Neural cell (in vitro differentiated cells): Measurements from ENCODE around the gene ARHGDIB. TPM values are rescaled to one million over a fixed set of nuclear protein-coding genes. Genes with fewer than 3 reads are reported as not detected.

Experiments
- H2AFZ ChIP-seq: fragments of 200-600, 300-800 bp; sonication (generic), shearing (Covaris generic); 2 replicates; pipeline ENCODE4 v1.6.0; 2014; ENCODE audit warnings: low read depth, mild to moderate bottlenecking, antibody characterized with exemption, low read length, moderate library complexity
- H3F3A ChIP-seq: fragments of 200-600 bp; shearing (Covaris generic); 2 replicates; pipeline ENCODE4 v1.6.1; 2016; ENCODE audit warnings: mild to moderate bottlenecking, moderate library complexity, mixed read lengths, antibody characterized with exemption, low read length; ENCODE audit not compliant: insufficient read depth, poor library complexity, severe bottlenecking
- H3K27ac ChIP-seq: fragments of 200-600, 300-800 bp; sonication (generic), shearing (Covaris generic); 2 replicates; pipeline ENCODE4 v1.5.1; 2014; ENCODE audit warnings: mild to moderate bottlenecking, low read length, moderate library complexity
- H3K27me3 ChIP-seq: fragments of 300-800, 200-600 bp; sonication (generic), shearing (Covaris generic); 2 replicates; pipeline ENCODE4 v1.6.0; 2014; ENCODE audit warnings: mild to moderate bottlenecking, low read depth, low read length, moderate library complexity; ENCODE audit not compliant: insufficient read depth
- H3K36me3 ChIP-seq: fragments of 300-800, 200-600 bp; sonication (generic), shearing (Covaris generic); 2 replicates; pipeline ENCODE4 v1.5.1; 2014; ENCODE audit warnings: mild to moderate bottlenecking, antibody characterized with exemption, low read length, moderate library complexity; ENCODE audit not compliant: insufficient read depth
- H3K4me2 ChIP-seq: fragments of 300-800, 200-600 bp; sonication (generic), shearing (Covaris generic); 2 replicates; pipeline ENCODE4 v1.6.0; 2014; ENCODE audit warnings: mild to moderate bottlenecking, low read length
- H3K4me3 ChIP-seq: fragments of 300-800, 200-600 bp; sonication (generic), shearing (Covaris generic); 2 replicates; pipeline ENCODE4 v1.5.1; 2014; ENCODE audit warnings: mild to moderate bottlenecking, low read length, moderate library complexity
- H3K79me2 ChIP-seq: fragments of 200-600 bp; shearing (Covaris generic); replicated peaks from 2 replicates; pipeline ENCODE4 v1.6.0; 2014; ENCODE audit warnings: mild to moderate bottlenecking, low read length, moderate library complexity; ENCODE audit not compliant: insufficient read depth
- H3K9ac ChIP-seq: fragments of 300-800, 200-600 bp; sonication (generic), shearing (Covaris generic); 2 replicates; pipeline ENCODE4 v1.6.1; 2016; ENCODE audit warnings: mild to moderate bottlenecking, low read length, mixed read lengths
- H3K9me2 ChIP-seq: fragments of 200-600 bp; shearing (Covaris generic); 2 replicates; pipeline ENCODE4 v1.6.1; 2016; ENCODE audit warnings: mild to moderate bottlenecking, low read length, mixed read lengths; ENCODE audit not compliant: insufficient read depth
- H3K9me3 ChIP-seq: fragments of 200-600, 300-800 bp; sonication (generic), shearing (Covaris generic); 2 replicates; pipeline ENCODE4 v1.6.1; 2016; ENCODE audit warnings: mild to moderate bottlenecking, mixed run types, low read length, moderate library complexity, mixed read lengths
- H4K20me1 ChIP-seq: fragments of 200-600 bp; shearing (Covaris generic); 2 replicates; pipeline ENCODE4 v1.6.1; 2016; ENCODE audit warnings: mild to moderate bottlenecking, mixed run types; ENCODE audit not compliant: insufficient read depth
- CTCF ChIP-seq: fragments of 450-650 bp; IDR thresholded peaks from 2 replicates; pipeline ENCODE4 v1.5.1; 2014; ENCODE audit warnings: antibody characterized with exemption, mild to moderate bottlenecking, moderate library complexity; ENCODE audit not compliant: poor library complexity, severe bottlenecking
- EP300 ChIP-seq: fragments of 450-650 bp; conservative IDR thresholded peaks from 2 replicates; pipeline ENCODE4 v1.6.1; 2014; ENCODE audit warnings: antibody characterized with exemption, mild to moderate bottlenecking, moderate library complexity; ENCODE audit not compliant: poor library complexity, severe bottlenecking
- EZH2 ChIP-seq: fragments of 200-600, 300-800 bp; shearing (Covaris generic), sonication (generic); IDR thresholded peaks from 2 replicates; pipeline ENCODE4 v1.6.1; 2014; ENCODE audit warnings: antibody characterized with exemption, low read length, borderline replicate concordance, mild to moderate bottlenecking; ENCODE audit not compliant: insufficient read depth, poor library complexity, severe bottlenecking
- MXI1 ChIP-seq: fragments of 450-650 bp; conservative IDR thresholded peaks from 2 replicates; pipeline ENCODE4 v1.6.1; 2014; ENCODE audit warnings: antibody characterized with exemption, mild to moderate bottlenecking; ENCODE audit not compliant: poor library complexity, severe bottlenecking
- POLR2AphosphoS5 ChIP-seq: IDR thresholded peaks from 2 replicates; pipeline ENCODE4 v1.6.1; 2012
- RAD21 ChIP-seq: fragments of 450-650 bp; conservative IDR thresholded peaks from 2 replicates; pipeline ENCODE4 v1.6.1; 2014; ENCODE audit warnings: antibody characterized with exemption, mild to moderate bottlenecking, moderate library complexity
- SMC3 ChIP-seq: fragments of 450-650 bp; conservative IDR thresholded peaks from 2 replicates; pipeline ENCODE4 v1.6.1; 2014; ENCODE audit warnings: antibody characterized with exemption, mild to moderate bottlenecking, moderate library complexity; ENCODE audit not compliant: poor library complexity
- TAF1 ChIP-seq: IDR thresholded peaks from 2 replicates; pipeline ENCODE4 v1.6.1; 2012; ENCODE audit warnings: low read depth
- polyA plus RNA-seq: library from polyadenylated mRNA; depleted of rRNA; stranded (reverse); fragments of >200 nt; gene quantifications from 2 replicates; pipeline ENCODE4 v1.2.3, GENCODE V29; 2014
- TF ChIP-seq, protein P1 (sequence below): IDR thresholded peaks from 2 replicates; pipeline ENCODE4 v1.6.1; 2012; ENCODE audit warnings: borderline replicate concordance

The ARHGDIB gene
- polyA plus RNA-seq, 1 donor from 2014 or later, result 7.7 TPM

- Histone ChIP-seq H2AFZ (no peak within 1 kb of the TSS), H3K36me3 (no peaks in the 10 kb centered on the region), H3K9me2 (no peaks in the 10 kb centered on the region), H3F3A (no peaks in the 10 kb centered on the region), H3K4me3 (no peak within 1 kb of the TSS), H3K9me3 (no peaks in the 10 kb centered on the region), H3K9ac (no peak within 1 kb of the TSS), H4K20me1 (no peaks in the 10 kb centered on the region), H3K27me3 (no peaks in the 10 kb centered on the region), H3K79me2 (no peaks in the 10 kb centered on the region), H3K27ac (peak within 1 kb of the TSS; percentile 39), H3K4me2 (no peak within 1 kb of the TSS)
- no peak for TF ChIP-seq SMC3
- TF ChIP-seq TAF1, result no peak
- no peak for TF ChIP-seq EZH2
- no peak for TF ChIP-seq MXI1
- TF ChIP-seq CTCF, result no peak
- no peak for TF ChIP-seq EP300
- TF ChIP-seq, protein P1, sequence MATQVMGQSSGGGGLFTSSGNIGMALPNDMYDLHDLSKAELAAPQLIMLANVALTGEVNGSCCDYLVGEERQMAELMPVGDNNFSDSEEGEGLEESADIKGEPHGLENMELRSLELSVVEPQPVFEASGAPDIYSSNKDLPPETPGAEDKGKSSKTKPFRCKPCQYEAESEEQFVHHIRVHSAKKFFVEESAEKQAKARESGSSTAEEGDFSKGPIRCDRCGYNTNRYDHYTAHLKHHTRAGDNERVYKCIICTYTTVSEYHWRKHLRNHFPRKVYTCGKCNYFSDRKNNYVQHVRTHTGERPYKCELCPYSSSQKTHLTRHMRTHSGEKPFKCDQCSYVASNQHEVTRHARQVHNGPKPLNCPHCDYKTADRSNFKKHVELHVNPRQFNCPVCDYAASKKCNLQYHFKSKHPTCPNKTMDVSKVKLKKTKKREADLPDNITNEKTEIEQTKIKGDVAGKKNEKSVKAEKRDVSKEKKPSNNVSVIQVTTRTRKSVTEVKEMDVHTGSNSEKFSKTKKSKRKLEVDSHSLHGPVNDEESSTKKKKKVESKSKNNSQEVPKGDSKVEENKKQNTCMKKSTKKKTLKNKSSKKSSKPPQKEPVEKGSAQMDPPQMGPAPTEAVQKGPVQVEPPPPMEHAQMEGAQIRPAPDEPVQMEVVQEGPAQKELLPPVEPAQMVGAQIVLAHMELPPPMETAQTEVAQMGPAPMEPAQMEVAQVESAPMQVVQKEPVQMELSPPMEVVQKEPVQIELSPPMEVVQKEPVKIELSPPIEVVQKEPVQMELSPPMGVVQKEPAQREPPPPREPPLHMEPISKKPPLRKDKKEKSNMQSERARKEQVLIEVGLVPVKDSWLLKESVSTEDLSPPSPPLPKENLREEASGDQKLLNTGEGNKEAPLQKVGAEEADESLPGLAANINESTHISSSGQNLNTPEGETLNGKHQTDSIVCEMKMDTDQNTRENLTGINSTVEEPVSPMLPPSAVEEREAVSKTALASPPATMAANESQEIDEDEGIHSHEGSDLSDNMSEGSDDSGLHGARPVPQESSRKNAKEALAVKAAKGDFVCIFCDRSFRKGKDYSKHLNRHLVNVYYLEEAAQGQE, result no peak
- TF ChIP-seq POLR2AphosphoS5, result no peak
- TF ChIP-seq RAD21, result no peak
These were observed 23.1 kb downstream of the ARHGDIB start, which contains the start of gene ERP27 for GRCh38 chr12:14938301-14938700. Gene ERP27 (minus strand): TSS chr12:14938537. CDS start chr12:14938508, 29 bp downstream.

GRCh38 chr12:14937689-14938088 lies 23.7 kb downstream of the ARHGDIB start:
- no peaks in the 10 kb centered on the region for H4K20me1 ChIP-seq
- no peak overlapping the region for H3K27ac ChIP-seq
- H3F3A ChIP-seq, result no peaks in the 10 kb centered on the region
- TF ChIP-seq, protein P1, result no peak
- TF ChIP-seq MXI1, result no peak
- no peak overlapping the region for H3K9ac ChIP-seq
- H3K79me2 ChIP-seq, result no peaks in the 10 kb centered on the region
- H3K9me2 ChIP-seq, result no peaks in the 10 kb centered on the region
- H3K36me3 ChIP-seq, result no peaks in the 10 kb centered on the region
- no peak overlapping the region for H3K4me3 ChIP-seq
- no peak overlapping the region for H3K4me2 ChIP-seq
- H3K27me3 ChIP-seq, result no peaks in the 10 kb centered on the region
- H2AFZ ChIP-seq, result no peak overlapping the region
- H3K9me3 ChIP-seq, result no peaks in the 10 kb centered on the region
